ENCODE data around the gene AMDHD1.
"Not testable (repeated sequence)": the region's sequence is repeated elsewhere in the genome, so short reads cannot be mapped to it uniquely, and the experiment has no call there.

Gene AMDHD1

GRCh38 chr12:95963096-95963495, 20.0 kb downstream of the AMDHD1 start:
- no peak overlapping the region for H3K4me3 ChIP-seq
- TF ChIP-seq, protein P1, sequence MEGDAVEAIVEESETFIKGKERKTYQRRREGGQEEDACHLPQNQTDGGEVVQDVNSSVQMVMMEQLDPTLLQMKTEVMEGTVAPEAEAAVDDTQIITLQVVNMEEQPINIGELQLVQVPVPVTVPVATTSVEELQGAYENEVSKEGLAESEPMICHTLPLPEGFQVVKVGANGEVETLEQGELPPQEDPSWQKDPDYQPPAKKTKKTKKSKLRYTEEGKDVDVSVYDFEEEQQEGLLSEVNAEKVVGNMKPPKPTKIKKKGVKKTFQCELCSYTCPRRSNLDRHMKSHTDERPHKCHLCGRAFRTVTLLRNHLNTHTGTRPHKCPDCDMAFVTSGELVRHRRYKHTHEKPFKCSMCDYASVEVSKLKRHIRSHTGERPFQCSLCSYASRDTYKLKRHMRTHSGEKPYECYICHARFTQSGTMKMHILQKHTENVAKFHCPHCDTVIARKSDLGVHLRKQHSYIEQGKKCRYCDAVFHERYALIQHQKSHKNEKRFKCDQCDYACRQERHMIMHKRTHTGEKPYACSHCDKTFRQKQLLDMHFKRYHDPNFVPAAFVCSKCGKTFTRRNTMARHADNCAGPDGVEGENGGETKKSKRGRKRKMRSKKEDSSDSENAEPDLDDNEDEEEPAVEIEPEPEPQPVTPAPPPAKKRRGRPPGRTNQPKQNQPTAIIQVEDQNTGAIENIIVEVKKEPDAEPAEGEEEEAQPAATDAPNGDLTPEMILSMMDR (IDR thresholded peaks at IDR 0.05), result no peak
- H3K27ac ChIP-seq, result no peak overlapping the region
- DNase-seq (ENCODE audit: low spot score), result no peak

DNA sequence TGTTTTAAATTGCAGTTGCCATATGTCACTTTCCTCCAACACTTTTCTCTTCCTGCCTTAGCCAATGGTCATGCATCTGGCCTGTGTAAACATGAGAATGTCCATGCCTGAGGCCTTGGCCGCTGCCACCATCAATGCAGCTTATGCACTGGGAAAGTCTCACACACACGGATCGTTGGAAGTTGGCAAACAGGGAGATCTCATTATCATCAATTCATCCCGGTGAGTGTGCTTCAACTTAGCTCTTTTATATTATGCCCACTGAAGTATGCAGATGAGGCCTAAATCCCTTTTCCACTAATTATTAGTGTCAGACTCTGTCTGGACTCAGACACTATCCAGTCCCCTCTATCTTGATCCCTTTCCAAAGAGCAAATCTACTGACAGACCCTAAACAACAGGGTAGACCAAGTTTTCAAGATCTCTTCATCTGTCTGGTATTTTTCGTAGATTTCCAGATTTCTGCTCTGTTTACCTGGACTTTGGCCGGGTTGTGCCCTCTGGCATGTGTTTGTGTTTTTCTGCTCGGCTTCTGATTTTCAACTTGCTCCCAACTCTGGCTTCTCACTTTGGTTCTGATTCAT, 23.2 kb downstream of the AMDHD1 start:
- no peak for DNase-seq (ENCODE audit: low spot score)
- TF ChIP-seq, protein P1 (IDR thresholded peaks at IDR 0.05), result no peak
- no peak overlapping the region for H3K4me3 ChIP-seq
- H3K27ac ChIP-seq, result no peak overlapping the region

GRCh38 chr12:95967301-95967700, 24.2 kb downstream of the AMDHD1 start:
- Histone ChIP-seq H3K27ac (no peak overlapping the region), H3K4me3 (no peak overlapping the region)
- TF ChIP-seq, protein P1 (IDR thresholded peaks at IDR 0.05), result no peak
- no peak for DNase-seq (ENCODE audit: low spot score)

- not testable (repeated sequence) for H3K27ac ChIP-seq; DNase-seq (ENCODE audit: low spot score); H3K4me3 ChIP-seq
These were observed 26.0 kb downstream of the AMDHD1 start for GRCh38 chr12:95969116-95969515.

- no peak for DNase-seq (ENCODE audit: low spot score)
- Histone ChIP-seq H3K4me3 (no peak overlapping the region), H3K27ac (no peak overlapping the region)
- TF ChIP-seq, protein P1 (IDR thresholded peaks at IDR 0.05), result no peak
These were observed 27.8 kb downstream of the AMDHD1 start for GRCh38 chr12:95970905-95971304.

DNA sequence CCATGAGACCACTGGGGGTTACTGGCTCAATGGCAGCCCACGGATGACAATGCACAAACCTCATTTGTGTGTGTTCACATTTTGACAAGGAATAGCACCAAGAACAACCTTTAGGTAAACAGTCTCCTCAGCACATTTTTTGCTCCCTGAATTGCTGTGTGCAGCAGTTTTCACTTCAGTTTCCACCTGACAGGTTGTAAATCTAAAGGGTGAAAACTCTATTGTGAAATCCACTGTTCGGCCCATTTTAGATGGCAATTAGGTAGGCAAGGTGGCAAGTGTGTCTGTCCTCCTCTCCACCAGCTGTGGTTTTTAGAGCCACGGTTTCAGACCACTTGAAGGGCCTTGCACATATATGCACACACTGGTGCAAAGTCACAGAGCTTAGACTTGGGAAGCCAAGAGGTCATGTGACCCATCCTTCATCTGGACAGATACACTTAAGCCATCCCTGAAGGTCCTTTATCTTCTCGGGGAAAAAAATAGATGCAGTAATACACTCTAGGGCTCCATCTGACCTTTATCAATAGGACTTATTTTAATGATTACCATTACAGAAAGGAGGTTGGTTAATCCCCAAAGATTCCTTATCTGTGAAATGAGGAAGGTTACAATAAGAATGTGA, 29.8 kb downstream of the AMDHD1 start:
- no peak overlapping the region for H3K27ac ChIP-seq
- H3K4me3 ChIP-seq, result no peak overlapping the region
- DNase-seq (ENCODE audit: low spot score), result no peak
- TF ChIP-seq, protein P1 (IDR thresholded peaks at IDR 0.05), result no peak

- TF ChIP-seq, protein P1 (IDR thresholded peaks at IDR 0.05), result no peak
- H3K27ac ChIP-seq, result no peak overlapping the region
- no peak for DNase-seq (ENCODE audit: low spot score)
These were observed 31.2 kb downstream of the AMDHD1 start for GRCh38 chr12:95974358-95974757.

More at GRCh38 chr12:95974358-95974757, 31.2 kb downstream of the AMDHD1 start:
- no peak overlapping the region for H3K4me3 ChIP-seq

Measured in coronary artery (tissue), 2 donors.